DOHH2 (cell line): ENCODE data around the gene BCAR3.

Source experiments
- H3F3A ChIP-seq: fragments of 200-600 bp; sonication (generic), shearing (Covaris generic); 2 replicates; pipeline ENCODE4 v1.6.0; 2016; ENCODE audit warnings: antibody characterized with exemption, mild to moderate bottlenecking; ENCODE audit not compliant: control insufficient read depth, insufficient read depth
- H3K27ac ChIP-seq: fragments of 200-600 bp; sonication (generic); 2 replicates; pipeline ENCODE4 v1.5.1; 2014; ENCODE audit warnings: low read depth, mild to moderate bottlenecking, low read length, moderate library complexity
- H3K27me3 ChIP-seq: fragments of 200-600 bp; sonication (generic); 2 replicates; pipeline ENCODE4 v1.6.1; 2014; ENCODE audit warnings: mild to moderate bottlenecking, low read length, mixed read lengths; ENCODE audit not compliant: control insufficient read depth
- H3K36me3 ChIP-seq: fragments of 200-600 bp; sonication (generic); 2 replicates; pipeline ENCODE4 v1.6.1; 2014; ENCODE audit warnings: mild to moderate bottlenecking, low read length, moderate library complexity, mixed read lengths; ENCODE audit not compliant: control insufficient read depth
- H3K4me1 ChIP-seq: fragments of 200-600 bp; sonication (generic); 2 replicates; pipeline ENCODE4 v1.6.1; 2014; ENCODE audit warnings: mild to moderate bottlenecking, low read length, mixed read lengths; ENCODE audit not compliant: control insufficient read depth
- H3K4me2 ChIP-seq: fragments of 200-600 bp; sonication (generic); 2 replicates; pipeline ENCODE4 v1.6.0; 2014; ENCODE audit warnings: mild to moderate bottlenecking, low read length, moderate library complexity
- H3K4me3 ChIP-seq: fragments of 200-600 bp; sonication (generic); 2 replicates; pipeline ENCODE4 v1.5.1; 2014; ENCODE audit warnings: mild to moderate bottlenecking, low read length, mixed read lengths
- H3K79me2 ChIP-seq: fragments of 200-600 bp; sonication (generic); 2 replicates; pipeline ENCODE4 v1.6.1; 2014; ENCODE audit warnings: mild to moderate bottlenecking, low read length, mixed read lengths; ENCODE audit not compliant: control insufficient read depth
- H3K9me2 ChIP-seq: fragments of 200-600 bp; sonication (generic); replicated peaks from 2 replicates; pipeline ENCODE4 v1.6.1; 2014; ENCODE audit warnings: mild to moderate bottlenecking, low read length, mixed read lengths; ENCODE audit not compliant: control insufficient read depth
- H3K9me3 ChIP-seq: fragments of 200-600 bp; sonication (generic); 2 replicates; pipeline ENCODE4 v1.6.1; 2014; ENCODE audit warnings: antibody characterized with exemption, low read length, mixed read lengths; ENCODE audit not compliant: control insufficient read depth, insufficient read depth
- H4K20me1 ChIP-seq: fragments of 200-600 bp; sonication (generic); 2 replicates; pipeline ENCODE4 v1.6.0; 2014; ENCODE audit warnings: low read depth, mild to moderate bottlenecking, antibody characterized with exemption, low read length, moderate library complexity; ENCODE audit not compliant: control insufficient read depth, insufficient read depth
- EZH2phosphoT487 ChIP-seq: fragments of 200-600 bp; sonication (generic); IDR thresholded peaks from 2 replicates; pipeline ENCODE4 v1.6.1; 2017; ENCODE audit warnings: borderline replicate concordance, mild to moderate bottlenecking, antibody characterized with exemption, low read length, moderate library complexity, mixed read lengths
- TF ChIP-seq, protein P1 (sequence below): fragments of 200-600 bp; sonication (generic); IDR thresholded peaks from one replicate; pipeline ENCODE4 v1.5.1; 2014; ENCODE audit warnings: antibody characterized with exemption, mild to moderate bottlenecking, low read depth, low read length; ENCODE audit not compliant: poor library complexity, severe bottlenecking

BCAR3 gene

DNA sequence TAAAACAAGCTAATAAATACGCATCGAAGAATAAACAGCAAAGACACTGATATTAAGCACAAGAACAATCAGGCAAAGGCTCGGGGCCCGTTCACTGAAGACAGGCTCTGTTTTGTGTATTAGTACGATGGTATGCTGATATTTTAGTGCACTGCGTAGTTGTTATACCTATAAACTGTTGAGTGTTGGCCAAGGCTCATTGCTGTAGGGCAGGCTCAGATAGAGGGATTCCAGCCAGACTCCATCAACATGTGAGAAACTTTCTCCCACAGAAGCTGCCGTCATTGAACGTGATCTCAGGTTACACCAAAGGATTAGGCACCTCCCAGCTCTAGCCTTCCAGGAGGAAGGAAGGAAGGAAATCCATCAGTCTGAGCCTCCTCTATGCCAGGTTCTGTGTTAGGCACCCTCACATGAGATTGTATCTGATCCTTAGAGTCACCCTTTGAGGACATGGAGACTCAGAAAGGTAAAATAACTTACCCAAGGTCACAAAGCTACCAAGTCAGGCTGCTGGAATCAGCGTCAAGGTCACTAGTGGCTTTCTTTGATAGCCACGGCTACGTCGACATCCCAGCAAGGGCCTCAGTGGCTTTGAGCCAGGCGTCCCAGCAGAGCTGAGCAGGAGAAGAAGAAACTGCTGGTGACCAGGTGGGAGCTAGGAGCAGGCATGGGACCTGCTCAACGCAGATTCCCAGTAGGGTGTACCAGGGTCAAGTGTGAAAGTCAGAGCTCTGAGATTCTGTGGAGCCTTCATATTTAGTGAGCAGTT lies 14.8 kb downstream of the BCAR3 start:
- H3K27ac ChIP-seq = no peak overlapping the region

DNA sequence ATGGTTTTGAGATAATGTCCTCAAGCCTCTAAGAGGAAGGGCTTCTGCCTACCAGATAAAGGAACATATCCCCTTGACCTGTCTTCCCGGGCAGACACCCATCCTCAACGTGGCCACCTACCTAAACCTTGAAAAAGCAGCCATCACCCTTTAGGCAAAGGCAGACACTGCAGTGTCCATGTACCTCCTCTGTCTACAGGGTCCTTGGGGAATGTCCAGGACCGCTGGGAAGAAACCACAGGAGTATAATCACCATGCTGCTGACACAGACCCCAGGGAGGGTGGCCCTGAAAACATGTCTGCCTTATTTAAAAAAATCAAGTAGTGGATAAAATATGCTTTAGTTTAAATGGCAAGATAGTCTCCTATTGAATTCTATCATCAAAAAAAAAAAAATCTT lies 16.6 kb downstream of the BCAR3 start:
- Histone ChIP-seq H3K27me3 (no peaks in the 10 kb centered on the region), H3K9me3 (no peaks in the 10 kb centered on the region), H3K27ac (no peak overlapping the region), H3K36me3 (peaks cover 86% of the 10 kb centered on the region), H3K9me2 (no peaks in the 10 kb centered on the region), H3K4me3 (no peak overlapping the region), H4K20me1 (0 out of 2 replicates have a peak, but pooled peaks cover 15% of the 10 kb centered on the region), H3K79me2 (peaks cover 96% of the 10 kb centered on the region), H3K4me1 (no peaks in the 10 kb centered on the region), H3F3A (no peaks in the 10 kb centered on the region), H3K4me2 (no peak overlapping the region)
- no peak for TF ChIP-seq EZH2phosphoT487
- TF ChIP-seq, protein P1, sequence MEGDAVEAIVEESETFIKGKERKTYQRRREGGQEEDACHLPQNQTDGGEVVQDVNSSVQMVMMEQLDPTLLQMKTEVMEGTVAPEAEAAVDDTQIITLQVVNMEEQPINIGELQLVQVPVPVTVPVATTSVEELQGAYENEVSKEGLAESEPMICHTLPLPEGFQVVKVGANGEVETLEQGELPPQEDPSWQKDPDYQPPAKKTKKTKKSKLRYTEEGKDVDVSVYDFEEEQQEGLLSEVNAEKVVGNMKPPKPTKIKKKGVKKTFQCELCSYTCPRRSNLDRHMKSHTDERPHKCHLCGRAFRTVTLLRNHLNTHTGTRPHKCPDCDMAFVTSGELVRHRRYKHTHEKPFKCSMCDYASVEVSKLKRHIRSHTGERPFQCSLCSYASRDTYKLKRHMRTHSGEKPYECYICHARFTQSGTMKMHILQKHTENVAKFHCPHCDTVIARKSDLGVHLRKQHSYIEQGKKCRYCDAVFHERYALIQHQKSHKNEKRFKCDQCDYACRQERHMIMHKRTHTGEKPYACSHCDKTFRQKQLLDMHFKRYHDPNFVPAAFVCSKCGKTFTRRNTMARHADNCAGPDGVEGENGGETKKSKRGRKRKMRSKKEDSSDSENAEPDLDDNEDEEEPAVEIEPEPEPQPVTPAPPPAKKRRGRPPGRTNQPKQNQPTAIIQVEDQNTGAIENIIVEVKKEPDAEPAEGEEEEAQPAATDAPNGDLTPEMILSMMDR = no peak

More for the DNA sequence above, 14.8 kb downstream of the BCAR3 start:
- Histone ChIP-seq H3F3A (no peaks in the 10 kb centered on the region), H3K4me2 (no peak overlapping the region), H4K20me1 (0 out of 2 replicates have a peak, but pooled peaks cover 15% of the 10 kb centered on the region), H3K27me3 (no peaks in the 10 kb centered on the region), H3K79me2 (peaks cover 96% of the 10 kb centered on the region), H3K9me3 (no peaks in the 10 kb centered on the region), H3K36me3 (peaks cover 91% of the 10 kb centered on the region), H3K4me1 (no peaks in the 10 kb centered on the region), H3K4me3 (no peak overlapping the region), H3K9me2 (no peaks in the 10 kb centered on the region)
- TF ChIP-seq, protein P1 = no peak
- TF ChIP-seq EZH2phosphoT487 = no peak

DNA sequence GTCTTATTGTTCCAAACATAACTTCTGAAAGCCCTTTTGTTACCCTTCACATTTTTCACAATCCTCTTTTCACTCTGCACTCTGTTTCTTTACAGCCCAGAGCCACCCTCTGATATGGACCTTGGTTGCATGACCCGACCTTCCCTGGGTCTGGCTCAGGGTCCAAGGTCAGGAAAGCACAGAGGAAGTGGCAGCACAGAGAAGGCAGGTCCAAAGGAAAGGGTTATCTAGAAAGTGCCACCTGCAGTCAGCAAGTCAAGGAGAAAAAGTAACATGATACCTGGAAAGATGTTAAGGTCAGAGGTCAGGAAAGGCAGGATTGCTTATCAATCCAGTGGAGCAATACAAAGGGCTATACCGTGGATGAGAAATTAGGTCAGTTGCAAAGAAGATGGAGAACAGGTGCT lies 18.4 kb downstream of the BCAR3 start:
- no peak overlapping the region for H3K4me2 ChIP-seq
- peaks cover 86% of the 10 kb centered on the region for H3K36me3 ChIP-seq
- H3K9me2 ChIP-seq = no peaks in the 10 kb centered on the region
- H3K4me1 ChIP-seq = no peaks in the 10 kb centered on the region
- H3F3A ChIP-seq = no peaks in the 10 kb centered on the region
- H3K27me3 ChIP-seq = no peaks in the 10 kb centered on the region
- peaks cover 97% of the 10 kb centered on the region for H3K79me2 ChIP-seq
- H4K20me1 ChIP-seq = 0 out of 2 replicates have a peak, but pooled peaks cover 14% of the 10 kb centered on the region
- no peak overlapping the region for H3K27ac ChIP-seq
- TF ChIP-seq, protein P1 = no peak
- TF ChIP-seq EZH2phosphoT487 = no peak
- H3K4me3 ChIP-seq = no peak overlapping the region
- no peaks in the 10 kb centered on the region for H3K9me3 ChIP-seq
